HepG2 (cell line): ENCODE results near the gene COPZ1. TPM values are rescaled to one million over a fixed set of nuclear protein-coding genes. Genes with fewer than 3 reads are reported as not detected.

Experiments used
- ATF1 ChIP-seq: IDR thresholded peaks from 2 replicates; pipeline ENCODE4 v1.6.1; 2016; ENCODE audit warnings: mild to moderate bottlenecking, control low read depth
- BRD4 ChIP-seq: sonication (generic); formaldehyde crosslinking; IDR thresholded peaks from 2 replicates; pipeline ENCODE4 v1.4.0; 2020; ENCODE audit warnings: missing genetic modification reagents
- CHD4 ChIP-seq: fragments of 200-600 bp; sonication (generic); IDR thresholded peaks from 2 replicates; pipeline ENCODE4 v1.7.0; 2017; ENCODE audit warnings: mild to moderate bottlenecking, low read length, borderline replicate concordance
- FOXM1 ChIP-seq: sonication (generic); formaldehyde crosslinking; IDR thresholded peaks from 2 replicates; pipeline ENCODE4 v1.5.0; 2020; ENCODE audit warnings: missing genetic modification reagents
- GLI4 ChIP-seq: sonication (generic); formaldehyde crosslinking; IDR thresholded peaks from 2 replicates; pipeline ENCODE4 v1.5.1; 2020; ENCODE audit warnings: missing genetic modification reagents, mild to moderate bottlenecking, moderate library complexity, borderline replicate concordance
- HNRNPL ChIP-seq: fragments of 200-400 bp; formaldehyde crosslinking; IDR thresholded peaks from 2 replicates; pipeline ENCODE4 v1.6.1; 2017; ENCODE audit warnings: mild to moderate bottlenecking, low read depth, low read length
- JUND ChIP-seq: sonication (generic); formaldehyde crosslinking; IDR thresholded peaks from 2 replicates; pipeline ENCODE4 v1.8.0; 2022; ENCODE audit warnings: mild to moderate bottlenecking, missing genetic modification reagents
- MATR3 ChIP-seq: sonication (generic); formaldehyde crosslinking; IDR thresholded peaks from 2 replicates; pipeline ENCODE4 v1.4.0; 2020; ENCODE audit warnings: missing genetic modification reagents
- PAXIP1 ChIP-seq: sonication (generic); formaldehyde crosslinking; conservative IDR thresholded peaks from 2 replicates; pipeline ENCODE4 v1.4.0; 2020; ENCODE audit warnings: mild to moderate bottlenecking, missing genetic modification reagents, moderate library complexity
- PHF8 ChIP-seq: sonication (generic); formaldehyde crosslinking; IDR thresholded peaks from 2 replicates; pipeline ENCODE4 v1.5.0; 2020; ENCODE audit warnings: missing genetic modification reagents
- RORA ChIP-seq: sonication (generic); formaldehyde crosslinking; IDR thresholded peaks from 2 replicates; pipeline ENCODE4 v1.5.0; 2020; ENCODE audit warnings: mild to moderate bottlenecking, missing genetic modification reagents, moderate library complexity
- SATB2 ChIP-seq: sonication (generic); formaldehyde crosslinking; IDR thresholded peaks from 2 replicates; pipeline ENCODE4 v1.5.0; 2020; ENCODE audit warnings: missing genetic modification reagents
- TARDBP ChIP-seq: sonication (generic); formaldehyde crosslinking; IDR thresholded peaks from 2 replicates; pipeline ENCODE4 v1.8.0; 2022; ENCODE audit warnings: mild to moderate bottlenecking, missing genetic modification reagents
- ZBTB39 ChIP-seq: sonication (generic); formaldehyde crosslinking; IDR thresholded peaks from 2 replicates; pipeline ENCODE4 v1.5.0; 2020; ENCODE audit warnings: missing genetic modification reagents
- ZC3H4 ChIP-seq: sonication (generic); formaldehyde crosslinking; IDR thresholded peaks from 2 replicates; pipeline ENCODE4 v1.4.0; 2020; ENCODE audit warnings: missing genetic modification reagents, borderline replicate concordance
- ZNF263 ChIP-seq: sonication (generic); formaldehyde crosslinking; IDR thresholded peaks from 2 replicates; pipeline ENCODE4 v1.4.0; 2020; ENCODE audit warnings: missing genetic modification reagents
- ZNF510 ChIP-seq: sonication (generic); formaldehyde crosslinking; IDR thresholded peaks from 2 replicates; pipeline ENCODE4 v1.4.0; 2020; ENCODE audit warnings: low read depth, mild to moderate bottlenecking, missing genetic modification reagents
- ZNF577 ChIP-seq: sonication (generic); formaldehyde crosslinking; IDR thresholded peaks from 2 replicates; pipeline ENCODE4 v1.4.0; 2020; ENCODE audit warnings: mild to moderate bottlenecking, low read depth, missing genetic modification reagents, borderline replicate concordance
- ZNF616 ChIP-seq: sonication (generic); formaldehyde crosslinking; IDR thresholded peaks from 2 replicates; pipeline ENCODE4 v1.5.0; 2020; ENCODE audit warnings: low read depth, mild to moderate bottlenecking, missing genetic modification reagents
- ZNF674 ChIP-seq: sonication (generic); formaldehyde crosslinking; IDR thresholded peaks from 2 replicates; pipeline ENCODE4 v1.5.0; 2020; ENCODE audit warnings: low read depth, mild to moderate bottlenecking, missing genetic modification reagents
- ZNF709 ChIP-seq: sonication (generic); formaldehyde crosslinking; IDR thresholded peaks from 2 replicates; pipeline ENCODE4 v1.5.0; 2020; ENCODE audit warnings: mild to moderate bottlenecking, missing genetic modification reagents
- polyA plus RNA-seq, 8 experiments: library from polyadenylated mRNA; depleted of rRNA in 3 of 8; stranded (reverse) in 7 of 8; unstranded in 1 of 8; fragments of >200 nt; fragmentation: Illumina TruSeq in 4 of 8; extraction: Trizol in 4 of 8; gene quantifications; 2 replicates each; pipeline versions ENCODE4 v1.2.1 to v1.2.3, GENCODE V29; 2011 to 2016; ENCODE audit warnings: low read depth in 4 of 8, missing spikeins in 1 of 8, mixed read lengths in 1 of 8; ENCODE audit not compliant: insufficient read depth in 1 of 8
- total RNA-seq, 5 experiments: library from RNA; depleted of rRNA; stranded (reverse); fragments of >200 nt; fragmentation: Illumina TruSeq; extraction: Trizol; gene quantifications; 2 replicates each; pipeline ENCODE4 v1.2.3, GENCODE V29; 2016; ENCODE audit warnings: low read depth in 1 of 5
- TF ChIP-seq, protein P1 (sequence below): sonication (generic); formaldehyde crosslinking; IDR thresholded peaks from 2 replicates; pipeline ENCODE4 v1.4.0; 2020; ENCODE audit warnings: missing genetic modification reagents, borderline replicate concordance
- TF ChIP-seq, protein P2 (sequence below): sonication (generic); formaldehyde crosslinking; IDR thresholded peaks from 2 replicates; pipeline ENCODE4 v1.4.0; 2020; ENCODE audit warnings: mild to moderate bottlenecking, missing genetic modification reagents

Gene COPZ1
- total and polyA plus RNA-seq, 2 of the 13 experiments (the other 11 are each of a cell fraction or from before 2014, with no cell fraction given): 125 to 184 TPM

DNA sequence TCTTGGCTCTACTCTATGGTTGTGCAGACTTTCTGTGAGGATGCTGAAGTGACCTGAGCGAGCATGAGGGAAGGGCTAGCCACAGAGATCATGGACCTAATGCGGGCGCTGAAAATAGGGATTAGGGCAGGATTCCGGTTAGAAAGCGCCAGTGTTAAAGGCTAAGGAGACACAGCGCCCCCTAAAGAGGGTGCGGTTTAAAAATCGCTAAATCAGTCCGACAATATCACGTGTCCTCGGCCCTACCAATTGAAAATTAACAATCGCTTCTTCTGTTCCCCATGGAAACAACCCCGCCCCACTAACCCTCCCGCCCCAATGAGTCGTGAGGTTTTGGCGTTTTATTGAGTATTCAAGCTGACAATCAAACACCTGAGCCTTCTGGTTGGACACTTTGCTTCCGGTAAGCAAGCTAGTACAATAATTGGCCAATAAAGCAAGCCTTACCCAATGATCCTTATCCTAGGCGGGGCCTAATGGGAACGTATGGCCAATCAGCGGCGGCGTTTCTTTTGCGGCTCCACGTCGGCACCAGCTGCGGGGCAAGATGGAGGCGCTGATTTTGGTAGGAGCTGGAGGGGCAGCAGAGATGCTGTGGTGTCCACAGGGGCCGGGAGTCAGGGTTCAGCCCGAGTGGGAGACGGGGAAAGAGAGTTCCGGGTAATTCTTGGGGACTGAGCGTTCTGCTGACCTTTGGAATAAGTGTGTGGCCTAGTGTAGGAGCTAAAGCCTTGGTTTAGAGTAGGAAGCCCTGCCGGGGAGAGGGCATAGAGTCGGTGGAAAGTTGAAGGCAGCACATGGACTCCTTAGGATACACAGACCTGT, at the start of gene COPZ1 (continued):
- TF ChIP-seq, protein P1, sequence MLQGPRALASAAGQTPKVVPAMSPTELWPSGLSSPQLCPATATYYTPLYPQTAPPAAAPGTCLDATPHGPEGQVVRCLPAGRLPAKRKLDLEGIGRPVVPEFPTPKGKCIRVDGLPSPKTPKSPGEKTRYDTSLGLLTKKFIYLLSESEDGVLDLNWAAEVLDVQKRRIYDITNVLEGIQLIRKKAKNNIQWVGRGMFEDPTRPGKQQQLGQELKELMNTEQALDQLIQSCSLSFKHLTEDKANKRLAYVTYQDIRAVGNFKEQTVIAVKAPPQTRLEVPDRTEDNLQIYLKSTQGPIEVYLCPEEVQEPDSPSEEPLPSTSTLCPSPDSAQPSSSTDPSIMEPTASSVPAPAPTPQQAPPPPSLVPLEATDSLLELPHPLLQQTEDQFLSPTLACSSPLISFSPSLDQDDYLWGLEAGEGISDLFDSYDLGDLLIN: no peak
- 0 out of 2 replicates have a peak, but pooled peaks have one; percentile 49 for TF ChIP-seq ZNF616 (CRISPR knock-in tag)
- no peak; the same call in 1 of the 2 replicates for TF ChIP-seq GLI4 (CRISPR knock-in tag)
- no peak for TF ChIP-seq ZNF510 (CRISPR knock-in tag)
- no peak for TF ChIP-seq FOXM1 (CRISPR knock-in tag)
- TF ChIP-seq HNRNPL: no peak
- TF ChIP-seq ZNF263 (CRISPR knock-in tag): no peak
- TF ChIP-seq ATF1 (CRISPR knock-in tag): peak; percentile 95
- no peak for TF ChIP-seq ZNF674 (CRISPR knock-in tag)
- TF ChIP-seq TARDBP (CRISPR knock-in tag): no peak; the same call in none of the 2 replicates
- peak; percentile 81; the same call in 1 of the 2 replicates for TF ChIP-seq BRD4
- no peak for TF ChIP-seq ZNF577 (CRISPR knock-in tag)
- no peak for TF ChIP-seq MATR3 (CRISPR knock-in tag)
- peak; percentile 50; the same call in 1 of the 2 replicates for TF ChIP-seq ZNF709 (CRISPR knock-in tag)
- no peak for TF ChIP-seq RORA (CRISPR knock-in tag)
- no peak for TF ChIP-seq CHD4
- peak; percentile 52; the same call in 1 of the 2 replicates for TF ChIP-seq SATB2 (CRISPR knock-in tag)
- no peak for TF ChIP-seq JUND
- TF ChIP-seq, protein P2, sequence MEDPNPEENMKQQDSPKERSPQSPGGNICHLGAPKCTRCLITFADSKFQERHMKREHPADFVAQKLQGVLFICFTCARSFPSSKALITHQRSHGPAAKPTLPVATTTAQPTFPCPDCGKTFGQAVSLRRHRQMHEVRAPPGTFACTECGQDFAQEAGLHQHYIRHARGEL: no peak
- TF ChIP-seq PHF8 (CRISPR knock-in tag): peak; percentile 87
- TF ChIP-seq PAXIP1 (CRISPR knock-in tag): no peak
- TF ChIP-seq ZBTB39 (CRISPR knock-in tag): no peak
- no peak for TF ChIP-seq ZC3H4 (CRISPR knock-in tag)
